NCI-H226 (cell line): Measurements from ENCODE around the gene KIF2A.
A peak's percentile ranks its signal among the peaks of the same experiment; 100 is the strongest.
"Not testable (repeated sequence)": the region's sequence is repeated elsewhere in the genome, so short reads cannot be mapped to it uniquely, and the experiment has no call there.

ENCODE experiments used
- DNase-seq: peaks from one replicate; pipeline ENCODE4 v3.0.0-alpha.2; 2015

Gene KIF2A

GRCh38 chr5:62305715-62306322, at the start of gene KIF2A:
KIF2A (plus strand) TSS chr5:62306206; CDS start chr5:62306473, 267 bp downstream.
- peak; percentile 92 for DNase-seq

GRCh38 chr5:62257020-62257367, 49.0 kb upstream of the KIF2A start:
- no peak for DNase-seq

GRCh38 chr5:62258654-62259053, 47.4 kb upstream of the KIF2A start:
- DNase-seq: no peak

GRCh38 chr5:62259699-62260250, 46.2 kb upstream of the KIF2A start:
- no peak for DNase-seq

GRCh38 chr5:62260513-62260912, 45.5 kb upstream of the KIF2A start:
- no peak for DNase-seq

- DNase-seq: no peak
These were observed 42.6 kb upstream of the KIF2A start for GRCh38 chr5:62263401-62263800.

- no peak for DNase-seq
These were observed 40.3 kb upstream of the KIF2A start for GRCh38 chr5:62265648-62266112.

- DNase-seq: no peak
These were observed 39.4 kb upstream of the KIF2A start for GRCh38 chr5:62266573-62266972.

GRCh38 chr5:62268234-62268633, 37.8 kb upstream of the KIF2A start:
- peak; percentile 46 for DNase-seq

GRCh38 chr5:62268792-62269191, 37.2 kb upstream of the KIF2A start:
- no peak for DNase-seq

- DNase-seq: no peak
These were observed 34.6 kb upstream of the KIF2A start for GRCh38 chr5:62271370-62271769.

- DNase-seq: no peak
These were observed 34.1 kb upstream of the KIF2A start for GRCh38 chr5:62271870-62272269.

- DNase-seq: no peak
These were observed 32.3 kb upstream of the KIF2A start for GRCh38 chr5:62273687-62274086.

- no peak for DNase-seq
These were observed 30.4 kb upstream of the KIF2A start for GRCh38 chr5:62275581-62275980.

- no peak for DNase-seq
These were observed 24.6 kb upstream of the KIF2A start for GRCh38 chr5:62281411-62281810.

- no peak for DNase-seq
These were observed 23.9 kb upstream of the KIF2A start for GRCh38 chr5:62282064-62282463.

- DNase-seq: no peak
These were observed 23.0 kb upstream of the KIF2A start for GRCh38 chr5:62283005-62283404.

- DNase-seq: no peak
These were observed 22.1 kb upstream of the KIF2A start for GRCh38 chr5:62283861-62284260.

- DNase-seq: no peak
These were observed 20.8 kb upstream of the KIF2A start for GRCh38 chr5:62284946-62285891.

- no peak for DNase-seq
These were observed 19.2 kb upstream of the KIF2A start for GRCh38 chr5:62286834-62287233.

- no peak for DNase-seq
These were observed 18.8 kb upstream of the KIF2A start for GRCh38 chr5:62287237-62287636.

- no peak for DNase-seq
These were observed 17.9 kb upstream of the KIF2A start for GRCh38 chr5:62288118-62288517.

- no peak for DNase-seq
These were observed 16.2 kb upstream of the KIF2A start for GRCh38 chr5:62289813-62290212.

- not testable (repeated sequence) for DNase-seq
These were observed 14.2 kb upstream of the KIF2A start for GRCh38 chr5:62291829-62292228.
